ENCODE measurements around the gene CHD9. TPM values are rescaled to one million over a fixed set of nuclear protein-coding genes. Genes with fewer than 3 reads are reported as not detected.

The CHD9 gene
- total RNA-seq, 1 experiment from 2014 or later = 18.9 TPM

- TF ChIP-seq SIN3A (IDR thresholded peaks at IDR 0.05; ENCODE audit: low read depth) = no peak
- TF ChIP-seq CEBPB (IDR thresholded peaks at IDR 0.05; ENCODE audit: low read depth) = no peak
- no peak for TF ChIP-seq JUND (IDR thresholded peaks at IDR 0.05)
- TF ChIP-seq EZH2phosphoT487 (IDR thresholded peaks at IDR 0.05; ENCODE audit: borderline replicate concordance) = no peak
- no peak for TF ChIP-seq EZH2 (IDR thresholded peaks at IDR 0.05)
Observed at GRCh38 chr16:53085931-53086421, 31.2 kb downstream of the CHD9 start (continued).

DNA sequence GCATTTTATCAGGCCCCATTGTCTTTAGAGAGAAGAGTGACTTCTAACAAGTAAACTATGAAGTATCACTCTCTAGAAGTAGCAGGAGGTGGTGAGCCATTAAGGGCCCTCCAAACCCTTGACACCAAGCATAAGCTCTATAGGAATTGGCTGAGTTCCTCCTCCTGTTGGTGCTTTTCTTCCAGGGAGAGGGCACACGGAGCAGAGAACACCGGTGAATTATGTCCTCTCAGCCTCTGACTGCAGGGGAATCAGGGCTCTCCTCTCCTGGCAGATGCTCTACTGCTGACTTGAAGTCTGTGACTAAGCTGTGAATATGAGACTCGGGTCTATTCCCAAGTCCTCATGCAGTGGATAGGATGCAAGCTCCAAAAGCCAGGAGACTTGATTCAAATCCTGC lies 32.3 kb downstream of the CHD9 start:
- no TSS peak for BruUV-seq (replicated peaks)
- POLR2A ChIA-PET = no interaction called here
- Histone ChIP-seq H3K79me2 (ENCODE audit: insufficient read depth, low read length) (peaks cover 44% of the 10 kb centered on the region), H3K4me1 (ENCODE audit: control insufficient read depth in 1 of 2, insufficient read depth in 2 of 2, low read length in 2 of 2) (peaks cover 0 to 12% of the 10 kb centered on the region in 2 experiments; a peak in 1 of 4 replicates), H3K9me2 (ENCODE audit: insufficient read depth) (no peaks in the 10 kb centered on the region), H3K4me3 (replicated peaks in 1 of 2; ENCODE audit: low read depth in 1 of 2, low read length in 2 of 2) (no peak overlapping the region), H3K4me2 (ENCODE audit: low read length) (no peak overlapping the region), H4K20me1 (ENCODE audit: insufficient read depth) (no peaks in the 10 kb centered on the region), H3K27me3 (ENCODE audit: insufficient read depth, low read length) (no peaks in the 10 kb centered on the region), H3K36me3 (ENCODE audit: control insufficient read depth in 1 of 2, insufficient read depth in 2 of 2, low read length in 2 of 2) (no peaks in the 10 kb centered on the region), H3K9ac (ENCODE audit: low read length) (no peak overlapping the region), H2AFZ (ENCODE audit: low read depth, low read length, poor library complexity, severe bottlenecking) (no peak overlapping the region), H3K27ac (ENCODE audit: low read depth, low read length) (no peak overlapping the region), H3K9me3 (ENCODE audit: control insufficient read depth in 1 of 2, insufficient read depth in 1 of 2, low read depth in 1 of 2, low read length in 2 of 2) (no peaks in the 10 kb centered on the region)
- DNase-seq (ENCODE audit: low read depth, low spot score) (no peak), ATAC-seq (no peak)
- RAD21 ChIA-PET (ENCODE audit: low non-redundant PET in 1 of 2, low total read pairs in 2 of 2, uncharacterized antibody in 2 of 2, unreplicated experiment in 2 of 2) = no interaction called here
- intact Hi-C loops (cut with micrococcal nuclease) = no loop called here
- CTCF ChIA-PET = no interaction called here
- TF ChIP-seq CTCF (IDR thresholded peaks at IDR 0.05 in 2 of 3, conservative IDR thresholded peaks at IDR 0.05 in 1 of 3; ENCODE audit: borderline replicate concordance in 1 of 3, insufficient read depth in 1 of 3, low read depth in 2 of 3, low read length in 2 of 3) (no peak), YY1 (IDR thresholded peaks at IDR 0.05; ENCODE audit: extremely low read depth, insufficient replicate concordance, low read depth, low read length) (no peak), FOSL1 (IDR thresholded peaks at IDR 0.05; ENCODE audit: low read depth) (no peak), EZH2 (IDR thresholded peaks at IDR 0.05) (no peak), RAD21 (IDR thresholded peaks at IDR 0.05; ENCODE audit: low read depth) (no peak)

All from HCT116 (cell line).